SK-N-SH (cell line): ENCODE measurements around the gene FNDC1. TPM values are rescaled to one million over a fixed set of nuclear protein-coding genes. Genes with fewer than 3 reads are reported as not detected.

ENCODE experiments used
- CTCF ChIA-PET: fragments of 300-600, 350-600 bp; formaldehyde crosslinking; extraction: SDS; loops from one replicate; lab custom pipeline; 2021; lab: Yijun Ruan, JAX
- POLR2A ChIA-PET: fragments of 350-600 bp; sonication (Branson Sonifier 250); formaldehyde crosslinking; extraction: SDS; loops from one replicate; lab custom pipeline; 2020; ENCODE audit warnings: antibody characterized with exemption, inconsistent platforms; lab: Yijun Ruan, JAX
- DNase-seq: peaks from one replicate; pipeline ENCODE4 v3.0.0; 2012
- H2AFZ ChIP-seq: fragments of 200-600 bp; sonication (generic); 2 replicates; pipeline ENCODE4 v1.8.1; 2016; ENCODE audit warnings: antibody characterized with exemption, mild to moderate bottlenecking, low read depth
- H3F3A ChIP-seq: fragments of 200-600 bp; sonication (generic); replicated peaks from 2 replicates; pipeline ENCODE3; 2016; ENCODE audit warnings: antibody characterized with exemption, mild to moderate bottlenecking; ENCODE audit not compliant: insufficient read depth
- H3K27ac ChIP-seq, 2 experiments: fragments of 200-500 bp in 1 of 2; fragments of 200-600 bp in 1 of 2; sonication (Bioruptor generic) in 1 of 2; sonication (generic), shearing (Covaris generic) in 1 of 2; 2 replicates each; pipeline versions ENCODE4 v1.5.1 to v1.6.1; 2014 to 2016; ENCODE audit warnings: low read depth in 2 of 2, inconsistent platforms in 1 of 2, low read length in 1 of 2, mild to moderate bottlenecking in 1 of 2, mixed read lengths in 1 of 2
- H3K27me3 ChIP-seq: fragments of 200-600 bp; sonication (generic), shearing (Covaris generic); 2 replicates; pipeline ENCODE4 v1.6.1; 2016; ENCODE audit warnings: mixed run types; ENCODE audit not compliant: insufficient read depth
- H3K36me3 ChIP-seq, 2 experiments: fragments of 200-500 bp in 1 of 2; fragments of 200-600 bp in 1 of 2; sonication (Bioruptor generic) in 1 of 2; sonication (generic) in 1 of 2; replicated peaks in 1 of 2; 2 replicates each; pipeline versions ENCODE3 to v1.5.1; 2014 to 2016; ENCODE audit warnings: low read length in 1 of 2, mild to moderate bottlenecking in 1 of 2; ENCODE audit not compliant: insufficient read depth in 2 of 2, control insufficient read depth in 1 of 2
- H3K4me1 ChIP-seq, 2 experiments: fragments of 200-500 bp in 1 of 2; fragments of 200-600 bp in 1 of 2; sonication (Bioruptor generic) in 1 of 2; sonication (generic), shearing (Covaris generic) in 1 of 2; 2 replicates each; pipeline versions ENCODE4 v1.5.1 to v1.6.1; 2014 to 2016; ENCODE audit warnings: low read depth in 1 of 2, low read length in 1 of 2, mixed run types in 1 of 2; ENCODE audit not compliant: insufficient read depth in 2 of 2, control insufficient read depth in 1 of 2
- H3K4me2 ChIP-seq: fragments of 200-600 bp; sonication (generic), shearing (Covaris generic); 2 replicates; pipeline ENCODE4 v1.6.1; 2017; ENCODE audit warnings: mixed run types
- H3K4me3 ChIP-seq, 2 experiments: fragments of 200-500 bp in 1 of 2; fragments of 200-600 bp in 1 of 2; sonication (Bioruptor generic) in 1 of 2; sonication (generic), shearing (Covaris generic) in 1 of 2; 2 replicates each; pipeline versions ENCODE4 v1.5.1 to v1.8.1; 2014 to 2016; ENCODE audit warnings: low read depth in 2 of 2, inconsistent platforms in 1 of 2, low read length in 1 of 2, mild to moderate bottlenecking in 1 of 2, mixed read lengths in 1 of 2, moderate library complexity in 1 of 2
- H3K79me2 ChIP-seq: fragments of 200-600 bp; sonication (generic); 2 replicates; pipeline ENCODE4 v1.8.1; 2017; ENCODE audit warnings: mild to moderate bottlenecking; ENCODE audit not compliant: insufficient read depth
- H3K9ac ChIP-seq: fragments of 200-600 bp; sonication (generic); 2 replicates; pipeline ENCODE4 v1.6.1; 2017; ENCODE audit warnings: mixed run types
- H3K9me2 ChIP-seq: fragments of 200-600 bp; sonication (generic); 2 replicates; pipeline ENCODE4 v1.6.1; 2017; ENCODE audit warnings: mixed run types
- H3K9me3 ChIP-seq: fragments of 200-600 bp; sonication (generic); 2 replicates; pipeline ENCODE4 v1.6.1; 2017; ENCODE audit warnings: mixed run types, mild to moderate bottlenecking, moderate library complexity
- H4K20me1 ChIP-seq: fragments of 200-600 bp; sonication (generic); 2 replicates; pipeline ENCODE4 v1.6.1; 2017; ENCODE audit warnings: mild to moderate bottlenecking, mixed run types; ENCODE audit not compliant: insufficient read depth
- CHD2 ChIP-seq: fragments of 150-350 bp; IDR thresholded peaks from 2 replicates; pipeline ENCODE4 v1.6.1; 2018; ENCODE audit warnings: low read length; ENCODE audit not compliant: partially characterized antibody
- EP300 ChIP-seq, 2 experiments: IDR thresholded peaks; 2 replicates each; pipeline versions ENCODE4 v1.4.0 to v1.6.1; 2012; ENCODE audit warnings: borderline replicate concordance in 1 of 2, low read depth in 1 of 2, low read length in 1 of 2
- EZH2phosphoT487 ChIP-seq: fragments of 200-600 bp; sonication (generic); IDR thresholded peaks from 2 replicates; pipeline ENCODE4 v1.6.1; 2017; ENCODE audit warnings: low read depth, mixed run types, mild to moderate bottlenecking, antibody characterized with exemption, moderate library complexity, borderline replicate concordance
- FOSL2 ChIP-seq: IDR thresholded peaks from 2 replicates; pipeline ENCODE4 v1.4.0; 2012; ENCODE audit warnings: low read depth, mild to moderate bottlenecking, moderate library complexity, borderline replicate concordance
- FOXJ3 ChIP-seq: sonication (generic); formaldehyde crosslinking; IDR thresholded peaks from 2 replicates; pipeline ENCODE4 v1.5.1; 2020; ENCODE audit warnings: mild to moderate bottlenecking, missing genetic modification reagents
- JUND ChIP-seq: IDR thresholded peaks from 2 replicates; pipeline ENCODE4 v1.4.0; 2012
- MEF2A ChIP-seq: IDR thresholded peaks from 2 replicates; pipeline ENCODE4 v1.4.0; 2012; ENCODE audit warnings: low read depth, borderline replicate concordance
- NRF1 ChIP-seq: IDR thresholded peaks from 2 replicates; pipeline ENCODE4 v1.6.1; 2012; ENCODE audit warnings: low read depth, mild to moderate bottlenecking, low read length
- POLR2AphosphoS5 ChIP-seq: IDR thresholded peaks from 2 replicates; pipeline ENCODE4 v1.6.1; 2012; ENCODE audit warnings: low read depth, low read length
- RAD21 ChIP-seq: IDR thresholded peaks from 2 replicates; pipeline ENCODE4 v1.6.1; 2012; ENCODE audit warnings: mild to moderate bottlenecking, low read length
- SIN3A ChIP-seq: IDR thresholded peaks from 2 replicates; pipeline ENCODE4 v1.6.1; 2012; ENCODE audit warnings: low read depth, mild to moderate bottlenecking, low read length, moderate library complexity, borderline replicate concordance
- SMC3 ChIP-seq: IDR thresholded peaks from 2 replicates; pipeline ENCODE4 v1.6.1; 2012; ENCODE audit warnings: low read depth, low read length, improper control_type of control experiment
- TCF12 ChIP-seq: IDR thresholded peaks from 2 replicates; pipeline ENCODE4 v1.4.0; 2012
- TEAD4 ChIP-seq: IDR thresholded peaks from 2 replicates; pipeline ENCODE4 v1.4.0; 2012; ENCODE audit warnings: mild to moderate bottlenecking, borderline replicate concordance; ENCODE audit not compliant: insufficient read depth
- USF1 ChIP-seq: IDR thresholded peaks from 2 replicates; pipeline ENCODE4 v1.4.0; 2012; ENCODE audit warnings: low read depth, borderline replicate concordance
- ZBTB33 ChIP-seq: IDR thresholded peaks from 2 replicates; pipeline ENCODE4 v1.4.0; 2012; ENCODE audit warnings: low read depth, borderline replicate concordance
- WGBS: methylation state at CpG from one replicate; pipeline ENCODE4 v1.1.6; 2017; ENCODE audit warnings: low lambda C conversion rate; 5-methylcytosine and 5-hydroxymethylcytosine counted together
- polyA plus RNA-seq, 3 experiments: library from polyadenylated mRNA; depleted of rRNA; stranded (reverse); fragments of >200 nt; gene quantifications; 2 replicates each; pipeline ENCODE4 v1.2.3, GENCODE V29; 2012
- TF ChIP-seq, protein P1 (sequence below): IDR thresholded peaks from 2 replicates; pipeline ENCODE4; 2012
- TF ChIP-seq, protein P2 (sequence below): IDR thresholded peaks from 2 replicates; pipeline ENCODE4 v1.4.0; 2012; ENCODE audit warnings: low read depth
- TF ChIP-seq, protein P3 (sequence below): fragments of 150-350 bp; IDR thresholded peaks from 2 replicates; pipeline ENCODE4 v1.6.1; 2016; ENCODE audit warnings: mild to moderate bottlenecking, low read depth, low read length

Gene FNDC1
- polyA plus RNA-seq, 1 of the 3 experiments (the other 2 are of a cell fraction) = not detected

DNA sequence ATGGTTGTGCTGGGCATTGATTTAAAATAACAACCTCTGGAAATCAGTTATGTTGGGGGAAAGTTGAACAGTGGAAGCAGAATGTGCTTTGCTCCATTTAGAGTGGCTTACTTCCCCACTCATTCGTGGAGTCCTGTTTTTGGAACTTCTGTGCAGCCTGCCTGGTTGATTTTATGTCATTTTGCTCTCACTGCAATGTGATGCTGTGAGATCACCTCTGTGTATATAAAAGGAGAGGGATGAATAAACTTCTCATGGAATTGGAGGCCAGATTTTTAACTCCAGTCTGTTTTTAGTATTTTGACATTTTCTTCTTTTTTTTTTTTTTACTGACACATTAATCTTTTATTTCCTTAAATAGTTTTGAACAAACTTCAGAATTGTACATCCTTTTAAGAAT is 139.0 kb downstream of the FNDC1 start:
- no peaks in the 10 kb centered on the region for H3K79me2 ChIP-seq
- H3K9me3 ChIP-seq = no peaks in the 10 kb centered on the region
- POLR2A ChIA-PET = no interaction called here
- no peak overlapping the region for H3K4me3 ChIP-seq
- no peaks in the 10 kb centered on the region for H4K20me1 ChIP-seq
- no peaks in the 10 kb centered on the region; the same call in 1 of the 2 replicates for H3K27me3 ChIP-seq
- CTCF ChIA-PET = no interaction called here
- no peak for DNase-seq
- TF ChIP-seq USF1 (no peak), POLR2AphosphoS5 (no peak), CHD2 (no peak), SMC3 (no peak), NRF1 (no peak), JUND (no peak), FOXJ3 (CRISPR knock-in tag) (no peak), ZBTB33 (no peak), EP300 (IDR thresholded peaks at IDR 0.05; ENCODE audit: borderline replicate concordance in 1 of 2, low read depth in 1 of 2, low read length in 1 of 2) (no peak), EZH2phosphoT487 (no peak), TEAD4 (no peak), SIN3A (no peak), MEF2A (no peak), FOSL2 (no peak), TCF12 (no peak), RAD21 (no peak)
- TF ChIP-seq, protein P1, sequence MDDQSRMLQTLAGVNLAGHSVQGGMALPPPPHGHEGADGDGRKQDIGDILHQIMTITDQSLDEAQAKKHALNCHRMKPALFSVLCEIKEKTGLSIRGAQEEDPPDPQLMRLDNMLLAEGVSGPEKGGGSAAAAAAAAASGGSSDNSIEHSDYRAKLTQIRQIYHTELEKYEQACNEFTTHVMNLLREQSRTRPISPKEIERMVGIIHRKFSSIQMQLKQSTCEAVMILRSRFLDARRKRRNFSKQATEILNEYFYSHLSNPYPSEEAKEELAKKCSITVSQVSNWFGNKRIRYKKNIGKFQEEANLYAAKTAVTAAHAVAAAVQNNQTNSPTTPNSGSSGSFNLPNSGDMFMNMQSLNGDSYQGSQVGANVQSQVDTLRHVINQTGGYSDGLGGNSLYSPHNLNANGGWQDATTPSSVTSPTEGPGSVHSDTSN = no peak
- TF ChIP-seq, protein P2, sequence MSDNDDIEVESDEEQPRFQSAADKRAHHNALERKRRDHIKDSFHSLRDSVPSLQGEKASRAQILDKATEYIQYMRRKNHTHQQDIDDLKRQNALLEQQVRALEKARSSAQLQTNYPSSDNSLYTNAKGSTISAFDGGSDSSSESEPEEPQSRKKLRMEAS = no peak
- TF ChIP-seq, protein P3, sequence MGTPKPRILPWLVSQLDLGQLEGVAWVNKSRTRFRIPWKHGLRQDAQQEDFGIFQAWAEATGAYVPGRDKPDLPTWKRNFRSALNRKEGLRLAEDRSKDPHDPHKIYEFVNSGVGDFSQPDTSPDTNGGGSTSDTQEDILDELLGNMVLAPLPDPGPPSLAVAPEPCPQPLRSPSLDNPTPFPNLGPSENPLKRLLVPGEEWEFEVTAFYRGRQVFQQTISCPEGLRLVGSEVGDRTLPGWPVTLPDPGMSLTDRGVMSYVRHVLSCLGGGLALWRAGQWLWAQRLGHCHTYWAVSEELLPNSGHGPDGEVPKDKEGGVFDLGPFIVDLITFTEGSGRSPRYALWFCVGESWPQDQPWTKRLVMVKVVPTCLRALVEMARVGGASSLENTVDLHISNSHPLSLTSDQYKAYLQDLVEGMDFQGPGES = no peak
- no peak overlapping the region for H3K9ac ChIP-seq
- WGBS = 0% methylated on average over 1 of the region's 1 CpG
- no peaks in the 10 kb centered on the region for H3F3A ChIP-seq
- no peaks in the 10 kb centered on the region for H3K9me2 ChIP-seq
- H3K4me2 ChIP-seq = no peak overlapping the region
- H3K36me3 ChIP-seq = no peaks in the 10 kb centered on the region
- no peaks in the 10 kb centered on the region; a peak in 1 of 4 replicates for H3K4me1 ChIP-seq
- H3K27ac ChIP-seq = no peak overlapping the region
- H2AFZ ChIP-seq = no peak overlapping the region
